GM18861 (cell line): ENCODE measurements around the gene FLOT1.

ENCODE experiments used
- ATAC-seq: cut with Tn5 transposase; IDR thresholded peaks from one replicate; pipeline ENCODE4 v1.9.1; 2021; ENCODE audit not compliant: unreplicated experiment

Gene FLOT1

DNA sequence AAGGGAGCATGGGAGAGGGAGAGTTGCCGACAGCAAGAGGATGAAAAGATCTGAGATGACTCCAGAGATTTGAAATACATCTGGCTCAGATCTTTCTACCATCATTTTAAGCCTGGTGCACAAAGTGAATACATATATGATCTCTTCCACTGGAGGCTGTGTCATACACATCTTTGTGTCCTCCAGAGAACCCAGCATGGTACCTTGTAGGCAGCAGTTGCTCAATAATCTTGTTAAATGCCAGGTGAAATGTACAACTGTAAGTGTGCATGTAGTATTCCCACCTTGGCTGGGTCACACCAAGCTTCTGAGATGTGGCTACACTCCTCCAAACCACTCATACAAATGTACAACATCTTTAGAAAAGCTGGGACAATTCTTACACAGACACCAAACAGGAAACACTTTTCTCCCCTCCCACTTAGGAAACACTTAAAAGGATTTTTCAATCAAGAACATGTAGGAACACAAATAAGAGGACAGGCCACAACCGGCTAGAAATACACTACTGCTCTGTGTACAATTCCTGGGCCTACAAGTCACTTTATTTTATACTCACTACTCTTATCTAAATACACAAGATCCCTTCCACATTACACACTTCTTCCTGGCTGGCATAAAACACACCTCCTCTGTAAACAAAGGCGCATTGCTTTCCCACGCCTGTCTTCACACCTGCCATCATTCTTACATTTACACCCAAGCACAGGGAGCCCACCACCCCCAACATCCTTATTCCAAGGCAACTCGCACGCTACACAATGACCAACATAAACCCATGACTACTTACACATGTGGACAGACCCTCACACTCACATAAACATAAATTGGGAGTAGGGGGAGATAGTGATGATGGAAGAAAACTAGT, 5.6 kb upstream of the FLOT1 start:
- ATAC-seq, result no peak

DNA sequence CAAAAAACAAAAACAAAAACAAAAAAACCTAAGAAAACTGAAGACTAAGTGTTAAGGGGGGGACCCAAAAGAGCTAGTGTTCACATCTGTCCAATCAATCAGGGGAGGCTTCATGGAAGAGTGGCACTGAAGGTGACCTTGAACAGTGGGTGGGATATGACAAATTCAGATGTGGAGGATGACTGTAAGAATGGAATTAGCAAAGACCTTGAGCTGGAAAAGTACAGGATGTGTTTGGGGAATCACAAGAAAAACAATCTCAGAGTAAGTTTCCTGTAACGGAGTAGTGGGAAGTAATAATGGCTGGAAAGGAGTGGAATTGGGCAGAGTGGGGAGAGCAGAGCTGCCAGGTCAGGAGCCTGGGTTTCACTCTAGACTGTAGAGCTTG, 4.8 kb upstream of the FLOT1 start:
- no peak for ATAC-seq

- peak; percentile 25 for ATAC-seq
These were observed 1.7 kb upstream of the FLOT1 start, which contains the start of gene IER3 for GRCh38 chr6:30744054-30744805. IER3 (minus strand) TSS chr6:30744547; CDS start chr6:30744518, 29 bp downstream.

DNA sequence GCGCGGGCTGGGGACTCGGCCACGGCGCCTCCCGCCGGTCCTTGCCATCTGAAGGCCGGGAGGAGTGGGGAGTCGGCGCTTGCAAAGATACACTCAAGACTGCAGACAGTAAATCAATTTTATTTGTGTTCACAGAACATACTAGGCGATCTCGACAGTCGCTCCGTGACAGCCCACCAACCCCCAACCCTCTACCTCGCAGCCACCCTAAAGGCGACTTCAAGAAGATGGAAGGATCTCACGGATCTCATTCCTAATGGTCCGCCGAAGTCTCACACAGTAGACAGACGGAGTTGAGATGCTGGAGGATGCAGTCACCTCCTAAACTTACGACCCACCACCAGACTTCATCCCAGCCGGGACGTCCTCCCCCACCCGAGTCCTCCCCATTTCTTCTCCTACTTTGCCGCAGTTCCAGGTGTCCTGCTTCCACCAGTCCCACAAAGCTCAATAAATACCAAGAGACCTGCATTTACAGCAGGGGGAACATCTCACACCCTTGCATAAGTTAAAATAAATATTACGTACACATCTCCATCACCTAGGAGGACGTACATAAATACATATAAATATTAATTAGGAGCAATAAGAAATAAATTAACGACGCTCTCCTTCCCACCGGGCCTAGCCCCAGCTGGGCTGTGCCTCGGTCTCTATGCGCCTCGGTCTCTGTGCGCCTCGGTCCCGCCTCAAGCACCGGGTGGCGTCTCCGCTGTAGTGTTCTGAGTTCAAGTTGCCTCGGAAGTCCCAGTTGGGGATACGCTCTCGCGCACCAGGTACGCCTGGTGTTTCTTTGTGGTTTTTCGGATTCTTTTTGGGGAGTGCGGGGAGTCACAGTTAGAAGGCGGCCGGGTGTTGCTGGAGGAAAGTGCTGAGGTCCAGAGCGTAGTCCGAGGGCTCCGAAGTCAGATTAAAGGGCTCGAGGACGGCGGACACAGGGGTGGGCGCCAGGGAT, 889 bp upstream of the FLOT1 start:
- ATAC-seq, result peak; percentile 22

DNA sequence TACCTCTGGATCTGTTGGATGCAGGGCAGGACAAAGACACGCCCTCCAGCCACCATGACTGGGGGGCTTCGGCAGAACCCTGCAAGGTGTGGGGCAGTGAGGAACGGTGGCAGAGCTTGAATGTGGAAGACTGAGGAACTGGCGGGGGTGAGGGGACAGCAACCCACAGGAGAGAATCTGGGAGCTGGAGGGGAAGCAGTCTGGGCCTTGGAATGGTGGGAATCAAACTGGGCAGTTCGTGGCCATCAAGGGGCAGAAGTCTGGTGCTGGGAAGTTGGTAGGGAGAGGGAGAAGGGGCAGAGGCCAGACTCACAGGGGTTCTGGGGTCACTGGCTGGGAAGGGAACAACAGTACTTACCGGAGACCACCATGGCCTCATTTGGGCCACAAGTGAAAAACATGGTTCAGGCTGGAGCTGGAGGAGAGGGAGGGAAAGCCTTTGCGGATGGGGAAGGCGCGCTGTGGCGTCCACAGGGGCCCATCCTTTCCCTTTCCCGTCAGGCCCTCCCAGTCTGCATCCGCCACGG, 635 bp downstream of the FLOT1 start:
- no peak for ATAC-seq

DNA sequence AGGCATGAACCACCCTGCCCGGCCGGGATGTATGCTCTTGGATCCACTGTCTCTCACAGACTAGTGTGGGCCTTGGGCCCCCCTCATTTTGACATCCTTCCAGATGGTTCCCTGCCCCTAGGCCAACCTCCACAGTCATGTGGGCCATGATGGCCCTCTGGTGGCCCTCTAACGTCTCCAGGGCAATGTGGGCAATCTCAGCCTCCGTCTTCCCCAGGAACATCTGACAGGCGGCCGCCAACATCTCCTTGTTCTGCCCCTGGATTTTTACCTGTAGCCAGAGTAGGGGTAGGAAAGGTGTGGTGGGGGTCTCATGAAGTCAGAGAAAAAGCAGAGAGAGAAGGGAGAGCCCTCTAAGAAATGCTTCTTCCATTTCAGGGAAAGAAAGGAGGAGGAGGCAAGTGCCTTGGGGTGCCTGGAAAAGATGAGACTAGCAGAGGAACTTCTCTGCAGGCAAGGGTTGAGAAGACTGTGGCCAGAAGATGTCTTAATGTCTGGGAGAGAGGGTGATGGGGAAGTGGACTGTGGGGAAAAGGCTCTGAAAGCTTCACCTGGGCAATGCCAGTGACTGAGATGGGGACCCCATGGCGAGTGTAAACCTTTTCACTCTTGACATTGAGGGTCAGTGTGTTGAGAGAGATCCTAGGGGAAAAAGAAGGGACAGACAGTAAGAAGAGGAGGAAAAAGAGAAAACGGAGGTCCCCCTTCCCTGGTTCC, 1.3 kb downstream of the FLOT1 start:
- no peak for ATAC-seq

DNA sequence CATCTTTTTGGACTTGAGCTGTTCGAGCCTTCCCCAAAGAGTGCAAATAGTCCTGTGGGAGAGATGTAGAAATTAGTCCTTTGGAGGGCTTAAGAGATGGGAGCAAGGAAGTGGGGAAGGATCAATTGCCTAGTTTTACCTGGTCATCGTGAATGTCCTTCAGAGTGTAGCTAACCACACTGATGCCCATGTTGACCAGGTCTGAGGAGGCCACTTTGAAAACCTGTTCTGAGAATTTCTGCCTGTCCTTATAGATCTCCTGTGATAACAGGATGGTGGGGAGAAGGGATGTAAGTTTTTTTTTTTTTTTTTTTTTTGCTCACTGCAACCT, 2.0 kb downstream of the FLOT1 start:
- no peak for ATAC-seq

DNA sequence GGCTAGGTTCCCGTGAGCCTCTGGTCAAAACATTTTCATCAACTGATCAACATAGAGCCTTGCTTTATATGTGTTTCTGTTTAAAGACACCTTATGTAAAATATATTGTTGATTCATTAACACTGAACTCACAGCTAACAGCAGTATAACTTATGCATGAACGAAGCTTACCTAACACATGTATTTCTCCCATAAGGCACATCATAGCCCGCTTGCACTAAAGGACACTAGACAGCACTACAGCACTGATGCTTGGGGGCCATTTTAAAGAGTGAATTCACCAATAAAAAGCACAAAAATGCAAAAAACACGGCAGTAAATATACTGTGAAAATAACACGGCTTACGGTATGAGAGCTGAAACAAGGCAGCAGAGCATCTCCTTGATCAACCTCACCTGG, 4.0 kb downstream of the FLOT1 start:
- ATAC-seq, result no peak

GRCh38 chr6:30735668-30736314, 6.7 kb downstream of the FLOT1 start:
- ATAC-seq, result peak; percentile 36

DNA sequence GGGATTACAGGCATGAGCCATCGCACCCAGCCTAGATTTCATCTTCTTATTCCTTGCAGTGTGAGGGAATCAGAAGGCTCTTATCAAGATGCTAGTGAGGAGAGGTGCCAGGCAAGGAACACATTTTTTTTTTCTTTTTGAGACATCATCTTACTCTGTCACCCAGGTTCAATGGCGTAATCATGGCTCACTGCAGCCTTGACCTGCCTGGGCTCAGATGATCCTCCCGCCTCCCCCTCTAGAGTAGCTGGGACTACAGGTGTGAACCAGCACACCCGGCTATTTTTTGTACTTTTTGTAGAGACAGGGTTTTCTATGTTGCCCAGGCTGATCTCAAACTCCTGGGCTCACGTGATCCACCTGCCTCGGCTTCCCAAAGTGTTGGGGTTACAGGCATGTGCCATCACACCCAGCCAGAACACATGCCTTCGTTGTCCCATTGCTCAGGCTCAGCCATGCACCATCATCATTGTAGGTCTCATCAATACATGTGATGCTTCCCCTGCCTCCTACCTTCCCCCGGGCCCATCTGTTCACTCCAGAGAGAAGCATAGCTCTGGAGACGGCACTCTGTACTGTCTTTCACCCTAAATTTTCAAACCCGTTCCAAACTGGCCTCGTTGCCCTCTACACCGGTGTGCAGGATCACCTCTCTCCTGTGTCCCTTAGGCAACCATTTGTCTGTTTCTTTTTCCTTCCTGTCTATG, 10.1 kb downstream of the FLOT1 start:
- no peak for ATAC-seq

DNA sequence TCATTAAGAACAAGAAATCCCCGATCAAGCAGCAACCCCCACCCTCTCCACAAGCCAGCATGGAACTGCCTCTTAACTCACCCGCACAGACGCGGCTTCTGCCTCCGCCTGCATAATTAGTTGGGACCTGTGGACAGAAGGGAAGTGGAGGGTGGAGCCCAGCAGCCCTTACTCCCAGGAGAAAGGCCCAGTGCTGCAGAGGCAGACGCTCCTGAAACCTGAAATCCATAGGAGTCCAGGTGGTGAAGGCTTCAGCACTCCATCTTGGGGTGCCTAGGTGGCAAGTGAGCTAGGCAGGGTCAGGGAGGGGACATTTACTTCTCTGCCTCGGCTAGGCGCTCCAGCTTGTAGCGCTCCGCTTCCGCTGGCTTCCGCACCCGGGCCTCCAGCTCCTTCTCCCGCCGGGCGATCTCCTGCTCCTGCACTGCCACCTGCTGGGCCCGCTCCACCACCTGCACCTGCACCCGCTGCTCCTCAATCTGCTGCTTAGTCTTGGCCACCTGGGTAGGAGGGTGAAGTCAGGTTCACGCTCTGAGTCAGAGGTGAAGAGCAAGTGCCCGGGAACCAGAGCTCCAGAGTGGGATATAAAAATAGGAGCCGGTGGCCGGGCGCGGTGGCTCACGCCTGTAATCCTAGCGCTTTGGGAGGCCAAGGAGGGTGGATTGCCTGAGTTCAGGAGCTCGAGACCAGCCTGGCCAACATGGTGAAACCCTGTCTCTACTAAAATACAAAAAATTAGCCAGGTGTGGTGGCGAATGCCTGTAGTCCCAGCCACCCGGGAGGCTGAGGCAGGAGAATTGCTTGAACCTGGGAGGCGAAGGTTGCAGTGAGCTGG, 11.7 kb downstream of the FLOT1 start:
- no peak for ATAC-seq

DNA sequence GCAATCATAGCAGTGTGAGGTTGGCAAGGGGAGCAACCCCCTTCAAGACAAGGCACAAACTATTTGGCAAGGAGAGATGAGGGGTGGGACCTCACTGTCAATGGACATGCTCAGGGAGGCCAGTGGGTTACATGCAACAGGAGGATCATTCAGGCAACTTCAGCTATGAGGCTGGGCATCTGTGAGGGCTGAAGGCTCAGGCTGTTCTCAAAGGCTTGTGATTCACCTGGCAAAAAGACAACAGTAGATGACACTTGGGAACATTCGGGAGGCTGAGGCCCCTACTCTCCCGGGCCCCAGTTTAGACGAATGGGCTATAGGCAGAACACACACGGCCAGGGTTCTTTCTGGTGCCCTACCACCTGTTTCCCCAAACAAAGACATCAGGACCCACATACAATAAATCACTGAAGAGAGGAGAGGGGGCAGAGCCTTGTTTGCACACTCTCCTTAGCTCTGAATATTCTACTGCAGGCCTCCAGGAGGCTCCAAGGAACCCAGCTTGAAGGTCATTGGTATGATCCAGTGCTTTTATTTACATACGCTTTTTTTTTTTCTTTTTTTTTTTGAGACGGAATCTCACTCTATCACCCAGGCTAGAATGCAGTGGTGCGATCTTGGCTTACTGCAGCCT, 14.4 kb downstream of the FLOT1 start:
- ATAC-seq, result no peak

DNA sequence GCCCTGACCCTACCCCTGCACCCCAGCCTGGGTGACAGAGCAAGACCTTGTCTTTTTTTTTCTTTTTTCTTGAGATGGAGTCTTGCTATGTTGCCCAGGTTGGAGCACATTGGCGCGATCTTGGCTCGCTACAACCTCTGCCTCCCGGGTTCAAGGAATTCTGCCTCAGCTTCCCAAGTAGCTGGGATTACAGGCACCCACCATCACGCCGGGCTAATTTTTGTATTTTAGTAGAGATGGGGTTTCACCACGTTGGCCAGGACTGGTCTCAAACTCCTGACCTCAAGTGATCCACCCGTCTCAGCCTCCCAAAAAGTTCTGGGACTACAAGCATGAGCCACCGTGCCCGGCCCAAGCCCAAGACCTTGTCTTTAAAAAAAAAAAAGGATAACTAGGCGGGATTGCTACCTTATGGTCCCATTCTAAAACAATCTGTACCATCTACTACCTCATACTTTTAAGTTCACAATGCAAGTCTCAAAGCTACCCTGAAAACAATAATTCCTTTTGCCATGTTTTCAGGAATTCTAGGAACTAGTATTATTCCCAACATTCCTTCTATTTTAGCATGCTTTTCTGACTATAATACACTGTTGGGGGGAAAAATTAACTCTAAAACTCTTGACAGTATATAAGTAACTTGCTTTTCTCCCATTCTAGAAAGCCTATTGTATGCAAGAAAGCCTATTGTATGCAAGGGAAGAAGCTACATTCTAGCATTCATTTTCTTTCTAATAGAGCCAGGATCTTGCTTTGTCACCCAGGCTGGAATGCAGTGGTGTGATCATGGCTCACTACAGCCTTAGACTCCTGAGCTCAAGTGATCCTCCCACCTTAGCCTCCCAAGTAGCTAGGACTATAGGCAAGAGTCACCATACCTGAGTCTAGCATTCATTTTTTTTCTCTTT, 15.7 kb downstream of the FLOT1 start:
- ATAC-seq, result no peak

- no peak for ATAC-seq
These were observed 16.6 kb downstream of the FLOT1 start for GRCh38 chr6:30725713-30726505.

GRCh38 chr6:30724906-30725667, 17.4 kb downstream of the FLOT1 start:
- ATAC-seq, result no peak
